ENCODE results near the gene RPS16.

The RPS16 gene

GRCh38 chr19:39448271-39448670 is 12.5 kb upstream of the RPS16 start:
- ATAC-seq, result no peak

- ATAC-seq, result no peak
Measured at GRCh38 chr19:39446365-39447084, 10.8 kb upstream of the RPS16 start.

- peak; percentile 96 for ATAC-seq
Measured at GRCh38 chr19:39445196-39446111, 9.7 kb upstream of the RPS16 start, which contains the start of gene SUPT5H. TSS of gene SUPT5H (plus strand) at chr19:39445582. CDS start at chr19:39445891, 309 bp downstream.

DNA sequence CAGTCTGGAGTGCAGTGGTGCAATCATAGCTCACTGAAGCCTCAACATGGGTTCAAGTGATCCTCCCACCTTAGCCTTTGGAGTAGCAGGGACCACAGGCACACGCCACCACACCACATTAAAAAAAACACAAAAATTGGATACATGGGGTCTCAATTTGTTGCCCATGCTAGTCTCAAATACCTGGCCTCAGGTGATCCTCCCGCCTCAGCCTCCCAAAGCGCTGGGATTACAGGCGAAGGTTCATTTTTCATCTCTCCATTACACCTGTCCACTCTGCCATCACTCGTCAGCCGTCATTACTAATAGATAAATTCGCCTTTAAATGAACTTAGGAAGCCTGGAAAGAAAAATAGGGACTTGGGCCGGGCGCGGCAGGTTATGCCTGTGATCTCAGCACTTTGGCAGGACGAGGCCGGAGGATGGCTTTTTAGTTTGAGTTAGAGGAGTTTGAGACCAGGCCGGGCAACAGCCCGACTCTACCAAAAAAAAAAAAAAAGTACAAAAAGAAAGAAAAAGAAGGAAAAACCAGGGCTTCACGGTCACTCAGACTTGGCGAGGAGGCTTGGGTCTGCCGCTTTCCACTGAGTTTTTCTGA is 8.9 kb upstream of the RPS16 start:
- no peak for ATAC-seq

DNA sequence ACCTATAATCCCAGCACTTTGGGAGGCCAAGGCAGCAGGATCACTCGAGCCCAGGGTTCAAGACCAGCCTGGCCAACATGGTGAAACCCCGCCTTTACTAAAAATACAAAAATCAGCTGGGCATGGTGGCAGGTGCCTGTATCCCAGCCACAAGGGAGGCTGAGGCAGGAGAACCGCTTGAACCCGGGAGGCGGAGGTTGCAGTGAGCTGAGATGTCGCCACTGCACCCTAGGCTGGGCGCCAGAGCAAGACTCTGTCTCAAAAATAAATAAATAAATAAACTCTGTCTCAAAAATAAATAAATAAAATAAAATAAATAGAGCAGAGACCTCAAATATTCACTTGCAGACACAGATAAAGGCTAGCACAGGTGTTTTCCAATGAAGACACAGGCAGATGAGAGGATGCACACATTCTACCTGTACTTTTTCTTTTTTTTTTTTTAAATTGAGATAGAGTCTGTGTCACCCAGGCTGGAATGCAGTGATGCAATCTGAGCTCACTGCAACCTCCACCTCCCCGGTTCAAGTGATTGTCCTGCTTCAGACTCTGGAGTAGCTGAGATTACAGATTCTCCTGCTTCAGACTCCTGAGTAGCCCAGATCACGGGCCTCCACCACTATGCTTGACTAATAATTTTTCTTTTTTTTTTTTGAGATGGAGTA is 2.7 kb upstream of the RPS16 start:
- no peak for ATAC-seq

DNA sequence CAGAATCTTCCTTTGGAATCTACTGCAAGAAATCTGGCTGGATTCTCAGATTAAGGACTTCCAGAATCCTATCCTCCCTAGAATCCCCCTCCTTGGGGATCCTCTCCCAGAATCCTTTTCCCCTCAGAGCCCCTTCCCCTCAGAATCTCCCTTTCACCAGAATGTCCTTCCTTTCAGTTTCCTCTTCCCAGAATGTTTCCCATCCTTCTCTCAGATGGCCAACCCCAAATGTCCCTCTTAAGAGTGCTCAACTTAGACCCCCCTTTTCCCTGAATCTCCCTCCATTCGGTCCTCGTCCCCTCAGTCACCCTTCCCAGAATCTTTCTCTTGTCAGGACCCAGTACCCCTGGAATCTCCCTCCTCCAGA is 584 bp upstream of the RPS16 start:
- ATAC-seq, result no peak

DNA sequence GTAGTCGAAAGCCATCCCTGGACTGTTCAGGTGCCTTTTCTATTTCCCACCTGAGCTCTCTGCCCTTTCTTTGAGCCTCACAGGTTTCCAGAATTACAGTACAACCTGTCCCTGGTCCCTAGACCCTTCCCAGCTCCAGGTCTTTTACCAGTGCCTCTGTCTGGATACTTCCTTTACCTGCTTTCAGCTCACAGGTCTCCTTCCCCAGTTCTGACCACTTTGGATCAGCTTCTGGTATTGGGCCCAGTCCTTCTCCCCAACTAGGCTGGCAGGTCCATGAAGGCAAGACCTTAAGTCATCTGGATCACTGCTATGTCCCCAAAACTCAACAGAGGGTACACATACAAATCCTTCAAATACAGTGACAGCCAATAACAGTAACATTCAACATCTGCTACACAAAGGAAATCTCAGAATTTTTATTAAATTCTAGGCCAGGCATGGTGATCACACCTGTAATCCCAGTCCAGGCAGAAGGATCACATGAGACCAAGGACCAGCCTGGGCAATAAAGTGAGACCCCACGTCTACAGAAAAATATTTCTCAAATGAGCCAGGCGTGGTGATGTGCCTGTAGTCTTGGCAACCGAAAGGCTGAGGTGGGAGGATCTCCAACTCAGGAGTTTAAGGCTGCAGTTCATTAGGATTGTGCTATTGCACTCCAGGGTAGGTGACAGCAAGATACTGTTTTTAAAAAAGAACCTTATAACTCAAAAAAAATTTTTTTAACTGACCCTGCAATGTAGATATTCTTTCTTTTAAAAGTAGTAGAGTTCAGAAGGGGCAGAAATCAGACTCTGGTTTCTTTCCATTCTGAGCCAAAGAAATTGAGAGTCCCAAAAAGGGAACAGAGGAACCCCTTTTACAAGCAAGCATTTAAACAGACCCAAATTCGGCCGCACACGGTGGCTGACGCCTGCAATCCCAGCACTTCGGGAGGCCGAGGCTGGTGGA is 1.3 kb downstream of the RPS16 start:
- ATAC-seq, result no peak

DNA sequence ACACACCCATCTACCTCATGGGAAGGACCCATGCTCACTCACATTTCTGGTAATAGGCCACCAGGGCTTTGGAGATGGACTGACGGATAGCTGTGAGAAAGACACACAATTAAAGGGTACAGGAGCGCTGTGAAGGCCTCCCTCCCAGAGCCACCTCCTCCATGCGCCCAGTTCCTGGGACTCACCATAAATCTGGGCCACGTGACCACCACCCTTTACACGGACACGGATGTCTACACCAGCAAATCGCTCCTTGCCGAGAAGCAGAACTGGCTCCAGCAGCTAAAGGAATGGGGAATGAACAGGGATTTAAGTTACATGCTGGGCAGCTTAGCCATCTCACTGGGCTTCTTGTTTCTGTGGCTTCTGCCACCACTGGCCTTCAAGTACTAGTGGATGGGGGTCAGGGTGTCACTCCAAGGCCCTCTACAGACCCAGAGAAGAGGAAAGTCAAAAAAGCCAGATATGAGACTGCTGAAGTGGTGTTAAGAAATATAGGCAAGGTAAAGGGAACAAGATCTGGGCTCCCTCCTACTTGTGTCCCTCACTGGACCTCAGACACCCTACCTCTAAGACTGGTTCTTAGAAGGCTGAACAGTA is 2.2 kb downstream of the RPS16 start:
- ATAC-seq, result no peak

- ATAC-seq, result no peak
Measured at GRCh38 chr19:39432677-39433025, 3.1 kb downstream of the RPS16 start.

DNA sequence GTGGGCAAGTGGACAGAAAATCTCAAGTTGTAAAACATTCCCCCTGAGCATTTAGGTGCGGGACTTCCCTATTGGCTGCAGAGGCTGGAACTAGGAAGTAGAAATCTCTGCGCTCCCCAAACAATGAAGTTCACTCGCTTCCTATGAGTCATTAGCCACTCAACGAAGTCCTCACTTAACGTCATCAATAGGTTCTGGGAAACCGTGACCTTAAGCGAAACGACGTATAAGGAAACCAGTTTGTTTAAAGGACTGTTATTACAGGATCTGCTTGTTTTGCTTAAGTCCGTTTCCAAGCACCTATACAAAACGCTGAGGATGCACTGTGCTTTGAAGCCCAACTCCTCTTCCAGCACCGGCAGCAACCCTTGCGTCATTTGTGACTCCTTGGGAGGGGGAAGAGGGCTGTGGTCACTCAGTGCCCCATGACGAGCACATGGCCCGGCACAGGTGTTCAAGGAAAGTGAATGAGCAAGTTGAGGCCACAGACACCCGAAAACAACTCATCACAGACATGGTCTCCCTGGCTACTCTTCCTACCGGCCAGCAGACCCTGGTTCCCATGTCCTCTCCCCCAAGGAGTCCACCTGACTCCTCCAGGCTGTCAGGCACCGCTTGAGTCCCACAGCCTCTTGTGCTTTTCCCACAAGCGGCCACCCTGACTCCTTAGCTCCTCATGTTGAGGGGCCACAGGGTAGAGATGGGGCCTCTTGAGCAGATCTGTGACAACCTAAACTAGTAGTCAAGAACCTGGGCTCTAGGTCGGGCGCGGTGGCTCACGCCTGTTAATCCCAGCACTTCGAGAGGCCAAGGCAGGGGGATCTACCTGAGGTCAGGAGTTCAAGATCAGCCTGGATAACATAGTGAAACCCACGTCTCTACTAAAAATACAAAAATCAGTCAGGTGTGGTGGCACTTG is 4.8 kb downstream of the RPS16 start:
- ATAC-seq, result peak; percentile 74 to 82

DNA sequence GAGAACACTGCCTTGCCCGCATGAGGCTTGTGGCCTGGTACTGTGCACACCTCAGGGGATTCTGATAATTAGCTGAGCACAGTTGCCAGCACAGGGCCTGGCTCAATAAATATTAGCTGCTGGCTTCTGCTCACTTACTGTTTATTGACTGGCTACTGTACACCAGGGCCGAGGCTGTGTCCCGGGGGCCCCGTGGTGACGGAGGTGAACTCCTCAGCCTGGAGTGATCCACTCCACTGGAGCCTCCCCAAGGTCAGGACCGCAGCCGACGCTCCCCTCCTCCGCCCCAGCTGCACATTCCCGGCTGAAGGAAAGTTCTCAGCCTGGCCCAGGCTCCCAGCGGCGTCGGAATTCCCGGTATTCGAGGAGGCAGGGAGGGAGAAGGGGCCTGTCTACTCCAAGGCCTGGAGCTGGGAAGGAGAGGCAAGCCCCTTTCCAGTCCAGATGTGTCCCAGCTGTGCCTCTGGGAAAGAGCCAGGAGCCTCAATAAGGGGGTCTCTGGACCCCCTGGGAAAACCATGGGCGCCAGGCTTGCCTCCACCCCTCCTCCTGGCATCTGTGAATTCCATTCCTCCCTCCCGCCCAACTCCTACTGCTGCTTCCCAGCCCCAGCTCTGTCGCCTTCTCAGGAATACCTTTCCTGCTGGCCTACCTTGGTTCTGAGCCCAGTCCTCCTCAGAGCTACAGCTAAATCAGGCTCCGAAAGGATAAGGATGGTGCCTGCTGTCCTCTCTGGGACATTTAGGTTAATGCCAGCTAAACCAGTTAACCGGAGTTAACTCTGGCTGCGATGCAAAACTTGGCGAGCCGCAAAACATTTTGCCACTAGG is 7.3 kb downstream of the RPS16 start:
- ATAC-seq, result no peak

GRCh38 chr19:39427707-39428106 is 8.0 kb downstream of the RPS16 start:
- no peak for ATAC-seq

DNA sequence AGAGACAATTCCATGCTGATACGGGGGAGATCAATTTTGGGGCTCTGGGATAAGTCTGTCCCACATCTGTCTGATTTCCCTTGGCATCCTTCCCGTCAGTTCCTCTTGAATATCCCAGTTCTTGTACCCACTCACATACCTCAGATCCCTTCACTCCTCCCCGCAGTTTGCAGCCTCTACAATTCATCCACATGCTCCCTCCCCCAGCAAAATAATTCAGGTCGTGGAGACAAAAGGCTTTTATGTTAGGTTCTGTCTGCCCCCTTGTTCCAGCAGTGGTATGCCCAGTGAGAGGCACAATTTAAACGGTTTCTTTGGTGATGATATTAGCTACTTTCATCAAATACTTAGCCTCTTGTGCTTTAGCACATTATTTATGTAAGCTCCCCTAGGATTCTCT is 9.6 kb downstream of the RPS16 start:
- no peak for ATAC-seq

GRCh38 chr19:39425744-39426143 is 10.0 kb downstream of the RPS16 start:
- ATAC-seq, result no peak

- ATAC-seq, result no peak
Measured at GRCh38 chr19:39424934-39425333, 10.8 kb downstream of the RPS16 start.

- no peak for ATAC-seq
Measured at GRCh38 chr19:39423258-39424086, 12.3 kb downstream of the RPS16 start.

DNA sequence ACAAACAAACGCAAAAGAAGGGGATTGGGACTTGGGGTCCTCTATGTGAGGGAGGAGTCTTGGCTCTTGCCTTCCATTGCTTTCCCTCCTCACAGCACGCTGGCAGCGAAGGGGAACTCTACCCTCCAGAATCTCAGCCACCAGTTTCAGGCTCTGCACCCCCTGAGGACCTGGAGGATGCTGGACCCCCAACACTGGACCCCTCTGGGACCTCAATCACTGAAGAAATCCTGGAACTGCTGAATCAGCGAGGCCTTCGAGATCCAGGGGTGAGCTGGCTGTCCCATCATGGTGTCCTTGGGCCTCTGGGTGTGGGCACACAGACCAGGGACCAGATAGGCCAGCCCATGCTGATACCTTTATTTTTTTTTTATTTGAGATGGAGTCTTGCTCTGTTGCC is 13.7 kb downstream of the RPS16 start:
- ATAC-seq, result no peak

GRCh38 chr19:39420769-39421168 is 15.0 kb downstream of the RPS16 start:
- no peak for ATAC-seq

GRCh38 chr19:39419003-39419402 is 16.7 kb downstream of the RPS16 start:
- no peak for ATAC-seq

Measured in activated CD4-positive, CD25-positive, alpha-beta regulatory T cell treated with anti-CD3 and anti-CD28 coated beads, Interleukin-2, amount 50 U/mL, for 24 hours (primary cell).